Placental pericyte (primary cell): ENCODE results near the gene KRT6B. TPM values are rescaled to one million over a fixed set of nuclear protein-coding genes. Genes with fewer than 3 reads are reported as not detected.

Source experiments
- total RNA-seq: library from RNA; depleted of rRNA; stranded (reverse); fragments of >200 nt; gene quantifications from 2 replicates; pipeline ENCODE4 v1.2.3, GENCODE V29; 2012

Gene KRT6B
- total RNA-seq = 0.29 TPM in 1 of 2 replicates, not detected in the other

DNA sequence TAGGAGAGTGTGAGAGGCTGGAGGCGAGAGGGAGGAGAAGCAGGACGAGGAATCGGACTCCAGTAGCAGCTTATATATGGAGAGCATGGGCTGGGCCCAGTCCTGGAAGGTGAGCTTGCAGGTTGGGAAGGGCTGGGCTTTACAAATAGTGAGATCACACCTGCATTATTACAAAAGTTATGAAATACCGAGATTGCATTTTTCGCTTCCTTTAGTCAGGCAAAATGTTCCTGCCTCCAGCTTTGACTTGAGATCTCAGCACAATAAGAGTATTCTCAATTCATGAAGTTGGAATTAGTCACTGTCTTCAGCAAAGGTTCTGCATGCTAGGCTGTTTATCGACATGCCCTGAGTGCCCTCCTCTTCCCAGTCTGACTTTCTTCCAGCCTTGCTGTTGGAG is at the start of gene KRT6B:
Gene KRT6B, minus strand, starts transcription at position 46 of the 400 bp plus-strand sequence. CDS start 68 bp downstream, outside the sequence.

DNA sequence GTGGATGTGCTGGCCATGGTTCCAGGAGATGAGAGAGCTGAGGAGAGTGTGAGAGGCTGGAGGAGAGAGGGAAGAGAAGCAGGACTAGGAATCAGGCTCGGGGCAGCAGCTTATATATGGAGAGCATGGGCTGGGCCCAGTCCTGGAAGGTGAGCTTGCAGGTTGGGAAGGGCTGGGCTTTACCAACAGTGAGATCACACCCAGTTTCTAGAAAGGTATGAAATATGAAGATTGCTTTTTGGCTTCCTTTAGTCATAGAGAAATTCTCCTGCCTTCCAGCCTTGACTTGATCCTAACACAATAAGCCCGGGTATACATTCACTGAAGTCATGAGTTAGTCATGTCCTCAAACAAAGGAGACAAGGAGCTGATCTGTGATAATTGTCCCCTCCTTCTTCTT is 41.2 kb upstream of the KRT6B start, which contains the start of gene KRT6A:
Gene KRT6A, minus strand, starts transcription at position 86 of the 400 bp plus-strand sequence. Its CDS starts 69 bp downstream, at position 17.

DNA sequence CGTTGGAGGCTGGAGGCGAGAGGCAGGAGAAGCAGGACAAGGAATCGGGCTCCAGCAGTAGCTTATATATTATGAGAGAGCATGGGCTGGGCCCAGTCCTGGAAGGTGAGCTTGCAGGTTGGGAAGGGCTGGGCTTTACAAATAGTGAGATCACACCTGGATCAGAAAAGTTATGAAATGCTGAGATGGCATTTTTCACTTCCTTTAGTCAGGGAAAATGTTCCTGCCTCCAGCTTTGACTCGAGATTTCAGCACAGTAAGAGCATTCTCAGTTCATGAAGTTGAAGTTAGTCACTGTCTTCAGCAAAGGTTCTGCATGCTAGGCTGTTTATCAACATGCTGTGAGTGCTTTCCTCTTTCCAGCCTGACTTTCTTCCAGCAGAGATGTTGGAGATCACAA is 21.8 kb upstream of the KRT6B start, which contains the start of gene KRT6C:
Gene KRT6C, minus strand, starts transcription at position 38 of the 400 bp plus-strand sequence. CDS start 68 bp downstream, outside the sequence.

DNA sequence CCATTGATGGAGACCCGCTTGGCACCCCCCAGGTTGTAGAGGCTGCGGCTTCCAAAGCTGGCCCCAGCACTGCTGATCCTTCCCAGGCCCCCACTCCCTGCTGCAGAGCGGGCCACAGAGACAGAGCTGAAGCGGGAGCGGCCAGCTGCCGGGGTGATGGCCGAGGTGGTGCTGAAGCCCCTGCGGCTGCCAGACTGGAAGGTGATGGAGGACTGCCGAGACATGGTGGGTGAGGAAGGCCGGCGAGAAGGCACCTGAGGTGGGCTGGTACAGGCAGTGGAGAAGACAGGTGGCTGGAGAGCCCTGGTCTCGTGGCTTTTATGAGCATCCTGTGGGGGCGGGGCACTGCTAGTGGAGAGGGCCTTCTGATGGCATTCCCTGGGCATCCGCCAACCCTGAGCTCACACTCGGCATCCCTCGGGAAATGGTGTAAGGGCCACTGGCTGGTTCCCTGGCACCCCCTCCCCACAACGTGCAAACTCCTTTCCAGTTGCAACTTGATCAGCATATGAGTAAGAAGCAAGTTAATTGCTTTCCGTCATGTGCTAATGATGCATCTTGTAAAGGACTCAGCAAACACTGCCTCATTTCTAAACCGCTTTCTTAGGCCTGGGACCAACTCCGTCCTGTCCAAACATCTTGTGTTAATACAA is 17.7 kb downstream of the KRT6B start, which contains the start of gene KRT75:
Gene KRT75, minus strand, starts transcription at position 291 of the 653 bp plus-strand sequence. Its CDS starts 67 bp downstream, at position 224.

DNA sequence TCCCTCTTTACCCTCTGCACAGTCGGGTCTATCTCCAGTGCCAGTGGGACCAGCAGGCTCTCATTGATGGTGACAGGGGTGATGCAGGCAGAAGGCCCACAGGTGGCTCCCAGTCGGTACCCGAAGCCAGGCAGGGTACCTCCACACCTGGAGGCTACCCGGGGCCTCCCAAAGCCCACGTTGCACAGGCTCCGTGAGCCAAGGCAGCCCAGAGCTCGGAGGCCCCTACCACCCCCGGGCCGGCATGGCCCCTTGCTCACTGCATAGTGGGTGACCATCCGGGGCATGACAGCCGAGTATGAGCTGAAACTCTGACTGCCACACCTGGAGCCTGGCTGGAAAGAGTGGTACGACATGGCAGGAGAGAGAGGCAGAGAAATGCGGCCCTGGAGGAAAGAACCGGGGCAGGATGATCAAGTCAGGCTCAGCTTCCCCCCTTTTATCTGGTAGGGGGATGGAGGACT is 46.0 kb downstream of the KRT6B start, which contains the start of gene KRT82:
Gene KRT82, minus strand, starts transcription at position 414 of the 464 bp plus-strand sequence. Its CDS starts 58 bp downstream, at position 356.

Other genes starting within 250 kb of the KRT6B start
- 1.1 and 7.0 TPM in 2 replicates for gene KRT7, start 218.9 kb downstream of the KRT6B start, total RNA-seq
- under 0.01 TPM in 1 of 2 replicates, not detected in the other for gene KRT86, start 177.5 kb downstream of the KRT6B start, total RNA-seq
- gene KRT81, start 160.6 kb downstream of the KRT6B start, total RNA-seq = 0.14 TPM in 1 of 2 replicates, not detected in the other
- gene KRT83, start 130.7 kb downstream of the KRT6B start, total RNA-seq = not detected in 2 replicates
- gene KRT85, start 84.7 kb downstream of the KRT6B start, total RNA-seq = not detected in 2 replicates
- not detected in 2 replicates for gene KRT84, start 66.5 kb downstream of the KRT6B start, total RNA-seq
- gene KRT82, start 45.8 kb downstream of the KRT6B start, total RNA-seq = not detected in 2 replicates
- gene KRT75, start 17.8 kb downstream of the KRT6B start, total RNA-seq = not detected in 2 replicates
- gene KRT6C, start 21.7 kb upstream of the KRT6B start, total RNA-seq = not detected in 2 replicates
- gene KRT6A, start 41.1 kb upstream of the KRT6B start, total RNA-seq = 25.6 TPM in 1 of 2 replicates, not detected in the other
- 1.7 TPM in 1 of 2 replicates, not detected in the other for gene KRT5, start 68.2 kb upstream of the KRT6B start, total RNA-seq
- not detected in 2 replicates for gene KRT71, start 101.0 kb upstream of the KRT6B start, total RNA-seq
- gene KRT74, start 121.7 kb upstream of the KRT6B start, total RNA-seq = not detected in 2 replicates
- not detected in 2 replicates for gene KRT72, start 149.3 kb upstream of the KRT6B start, total RNA-seq
- gene KRT73, start 166.4 kb upstream of the KRT6B start, total RNA-seq = not detected in 2 replicates
- not detected in 2 replicates for gene KRT2, start 200.1 kb upstream of the KRT6B start, total RNA-seq
- gene KRT1, start 228.3 kb upstream of the KRT6B start, total RNA-seq = not detected in 2 replicates